ENCODE results near the gene VDAC2.
A peak's percentile ranks its signal among the peaks of the same experiment; 100 is the strongest.

The VDAC2 gene

GRCh38 chr10:75176046-75176445 is 34.5 kb upstream of the VDAC2 start:
- Histone ChIP-seq H3K36me3 (ENCODE audit: control insufficient read depth in 4 of 4, insufficient read depth in 4 of 4, low read length in 3 of 4) (peaks cover 5 to 16% (median 11%) of the 10 kb centered on the region in 4 experiments), H3K9me3 (ENCODE audit: control extremely low read depth in 1 of 5, control insufficient read depth in 4 of 5, insufficient read depth in 2 of 5, low read depth in 1 of 5, low read length in 4 of 5) (no peaks in the 10 kb centered on the region), H3K4me3 (ENCODE audit: control insufficient read depth in 1 of 7, extremely low read depth in 1 of 7, insufficient read depth in 4 of 7, low read depth in 2 of 7, low read length in 6 of 7) (no peak overlapping the region), H3K4me1 (ENCODE audit: control extremely low read depth in 1 of 4, control insufficient read depth in 4 of 4, insufficient read depth in 4 of 4, low read length in 3 of 4) (no peaks in the 10 kb centered on the region), H3K27me3 (replicated peaks in 2 of 5; ENCODE audit: control insufficient read depth in 4 of 5, insufficient read depth in 5 of 5, low read length in 4 of 5) (no peaks in the 10 kb centered on the region), H3K27ac (ENCODE audit: insufficient read depth in 1 of 2, low read depth in 1 of 2, low read length in 2 of 2, poor library complexity in 1 of 2, severe bottlenecking in 2 of 2) (no peak overlapping the region)
- CTCF ChIA-PET, result interaction anchor here (1.0 to 2.3 kb wide), 2 partner anchors 11 to 60 kb away, joined by 3 to 6 read pairs; partner anchors contain the start of gene COMTD1
- POLR2A ChIA-PET, result no interaction called here
- no peak for DNase-seq
- 98% methylated on average over 6 of the region's 6 CpGs for WGBS (ENCODE audit: insufficient coverage)

GRCh38 chr10:75176736-75177135 is 33.9 kb upstream of the VDAC2 start:
- Histone ChIP-seq H3K27me3 (replicated peaks in 2 of 5; ENCODE audit: control insufficient read depth in 4 of 5, insufficient read depth in 5 of 5, low read length in 4 of 5) (no peaks in the 10 kb centered on the region), H3K27ac (ENCODE audit: insufficient read depth in 1 of 2, low read depth in 1 of 2, low read length in 2 of 2, poor library complexity in 1 of 2, severe bottlenecking in 2 of 2) (no peak overlapping the region), H3K4me3 (ENCODE audit: control insufficient read depth in 1 of 7, extremely low read depth in 1 of 7, insufficient read depth in 4 of 7, low read depth in 2 of 7, low read length in 6 of 7) (no peak overlapping the region), H3K36me3 (ENCODE audit: control insufficient read depth in 4 of 4, insufficient read depth in 4 of 4, low read length in 3 of 4) (peaks cover 5 to 16% (median 11%) of the 10 kb centered on the region in 4 experiments), H3K4me1 (ENCODE audit: control extremely low read depth in 1 of 4, control insufficient read depth in 4 of 4, insufficient read depth in 4 of 4, low read length in 3 of 4) (no peaks in the 10 kb centered on the region), H3K9me3 (ENCODE audit: control extremely low read depth in 1 of 5, control insufficient read depth in 4 of 5, insufficient read depth in 2 of 5, low read depth in 1 of 5, low read length in 4 of 5) (no peaks in the 10 kb centered on the region)
- CTCF ChIA-PET, result interaction anchor here (1.0 to 2.3 kb wide), 2 partner anchors 10 to 59 kb away, joined by 3 to 6 read pairs; partner anchors contain the start of gene COMTD1
- 100% methylated on average over 1 of the region's 1 CpG for WGBS (ENCODE audit: insufficient coverage)
- POLR2A ChIA-PET, result no interaction called here
- DNase-seq, result no peak

GRCh38 chr10:75179657-75180177 is 30.9 kb upstream of the VDAC2 start:
- ChIA-PET CTCF (interaction anchor here (0.5 to 1.8 kb wide), 3 partner anchors 8 to 1124 kb away, joined by 3 read pairs; no protein-coding TSS in a partner anchor), POLR2A (no interaction called here)
- Histone ChIP-seq H3K36me3 (ENCODE audit: control insufficient read depth in 4 of 4, insufficient read depth in 4 of 4, low read length in 3 of 4) (peaks cover 2 to 19% (median 12%) of the 10 kb centered on the region in 4 experiments), H3K27me3 (replicated peaks in 2 of 5; ENCODE audit: control insufficient read depth in 4 of 5, insufficient read depth in 5 of 5, low read length in 4 of 5) (no peaks in the 10 kb centered on the region), H3K9me3 (ENCODE audit: control extremely low read depth in 1 of 5, control insufficient read depth in 4 of 5, insufficient read depth in 2 of 5, low read depth in 1 of 5, low read length in 4 of 5) (no peaks in the 10 kb centered on the region), H3K4me1 (ENCODE audit: control extremely low read depth in 1 of 4, control insufficient read depth in 4 of 4, insufficient read depth in 4 of 4, low read length in 3 of 4) (no peaks in the 10 kb centered on the region), H3K4me3 (ENCODE audit: control insufficient read depth in 1 of 7, extremely low read depth in 1 of 7, insufficient read depth in 4 of 7, low read depth in 2 of 7, low read length in 6 of 7) (no peak overlapping the region), H3K27ac (ENCODE audit: insufficient read depth in 1 of 2, low read depth in 1 of 2, low read length in 2 of 2, poor library complexity in 1 of 2, severe bottlenecking in 2 of 2) (no peak overlapping the region)
- WGBS (ENCODE audit: insufficient coverage), result 71% methylated on average over 1 of the region's 1 CpG
- DNase-seq, result no peak

GRCh38 chr10:75180592-75180991 is 30.0 kb upstream of the VDAC2 start:
- H3K9me3 ChIP-seq (ENCODE audit: control extremely low read depth in 1 of 5, control insufficient read depth in 4 of 5, insufficient read depth in 2 of 5, low read depth in 1 of 5, low read length in 4 of 5), result no peaks in the 10 kb centered on the region
- H3K27me3 ChIP-seq (replicated peaks in 2 of 5; ENCODE audit: control insufficient read depth in 4 of 5, insufficient read depth in 5 of 5, low read length in 4 of 5), result no peaks in the 10 kb centered on the region
- H3K4me1 ChIP-seq (ENCODE audit: control extremely low read depth in 1 of 4, control insufficient read depth in 4 of 4, insufficient read depth in 4 of 4, low read length in 3 of 4), result no peaks in the 10 kb centered on the region
- WGBS (ENCODE audit: insufficient coverage), result 100% methylated on average over 1 of the region's 2 CpGs
- DNase-seq, result no peak
- ChIA-PET CTCF (interaction anchor here (0.8 kb wide), 1 partner anchor 91 kb away, joined by 3 read pairs; no protein-coding TSS in a partner anchor), POLR2A (no interaction called here)
- no peak overlapping the region for H3K4me3 ChIP-seq (ENCODE audit: control insufficient read depth in 1 of 7, extremely low read depth in 1 of 7, insufficient read depth in 4 of 7, low read depth in 2 of 7, low read length in 6 of 7)
- H3K27ac ChIP-seq (ENCODE audit: insufficient read depth in 1 of 2, low read depth in 1 of 2, low read length in 2 of 2, poor library complexity in 1 of 2, severe bottlenecking in 2 of 2), result no peak overlapping the region
- H3K36me3 ChIP-seq (ENCODE audit: control insufficient read depth in 4 of 4, insufficient read depth in 4 of 4, low read length in 3 of 4), result peaks cover 2 to 22% (median 12%) of the 10 kb centered on the region in 4 experiments

GRCh38 chr10:75181073-75181472 is 29.5 kb upstream of the VDAC2 start:
- no peak for DNase-seq
- no CpG with 5 or more reads among the region's 1 CpG for WGBS (ENCODE audit: insufficient coverage)
- CTCF ChIA-PET, result interaction anchor here (0.8 to 2.4 kb wide), 3 partner anchors 8 to 91 kb away, joined by 3 to 9 read pairs (median 3); no protein-coding TSS in a partner anchor
- Histone ChIP-seq H3K9me3 (ENCODE audit: control extremely low read depth in 1 of 5, control insufficient read depth in 4 of 5, insufficient read depth in 2 of 5, low read depth in 1 of 5, low read length in 4 of 5) (no peaks in the 10 kb centered on the region), H3K27ac (ENCODE audit: insufficient read depth in 1 of 2, low read depth in 1 of 2, low read length in 2 of 2, poor library complexity in 1 of 2, severe bottlenecking in 2 of 2) (no peak overlapping the region), H3K4me3 (ENCODE audit: control insufficient read depth in 1 of 7, extremely low read depth in 1 of 7, insufficient read depth in 4 of 7, low read depth in 2 of 7, low read length in 6 of 7) (no peak overlapping the region), H3K36me3 (ENCODE audit: control insufficient read depth in 4 of 4, insufficient read depth in 4 of 4, low read length in 3 of 4) (peaks cover 2 to 18% (median 8%) of the 10 kb centered on the region in 4 experiments), H3K4me1 (ENCODE audit: control extremely low read depth in 1 of 4, control insufficient read depth in 4 of 4, insufficient read depth in 4 of 4, low read length in 3 of 4) (no peaks in the 10 kb centered on the region), H3K27me3 (replicated peaks in 2 of 5; ENCODE audit: control insufficient read depth in 4 of 5, insufficient read depth in 5 of 5, low read length in 4 of 5) (no peaks in the 10 kb centered on the region)
- POLR2A ChIA-PET, result no interaction called here

GRCh38 chr10:75186310-75186709 is 24.3 kb upstream of the VDAC2 start:
- POLR2A ChIA-PET, result no interaction called here
- H3K9me3 ChIP-seq (ENCODE audit: control extremely low read depth in 1 of 5, control insufficient read depth in 4 of 5, insufficient read depth in 2 of 5, low read depth in 1 of 5, low read length in 4 of 5), result no peaks in the 10 kb centered on the region
- 93% methylated on average over 4 of the region's 4 CpGs for WGBS (ENCODE audit: insufficient coverage)
- peaks cover 0 to 6% (median 1%) of the 10 kb centered on the region in 4 experiments for H3K36me3 ChIP-seq (ENCODE audit: control insufficient read depth in 4 of 4, insufficient read depth in 4 of 4, low read length in 3 of 4)
- no peaks in the 10 kb centered on the region for H3K27me3 ChIP-seq (replicated peaks in 2 of 5; ENCODE audit: control insufficient read depth in 4 of 5, insufficient read depth in 5 of 5, low read length in 4 of 5)
- DNase-seq, result no peak
- no peak overlapping the region for H3K27ac ChIP-seq (ENCODE audit: insufficient read depth in 1 of 2, low read depth in 1 of 2, low read length in 2 of 2, poor library complexity in 1 of 2, severe bottlenecking in 2 of 2)
- no peak overlapping the region for H3K4me3 ChIP-seq (ENCODE audit: control insufficient read depth in 1 of 7, extremely low read depth in 1 of 7, insufficient read depth in 4 of 7, low read depth in 2 of 7, low read length in 6 of 7)
- H3K4me1 ChIP-seq (ENCODE audit: control extremely low read depth in 1 of 4, control insufficient read depth in 4 of 4, insufficient read depth in 4 of 4, low read length in 3 of 4), result no peaks in the 10 kb centered on the region
- CTCF ChIA-PET, result interaction anchor here (0.7 to 6.6 kb wide), 8 partner anchors 9 to 74 kb away, joined by 3 to 46 read pairs (median 5); partner anchors contain the start of gene VDAC2

- DNase-seq, result peak; percentile 70 to 88 (median 83)
- ChIA-PET POLR2A (no interaction called here), CTCF (interaction anchor here (0.6 to 6.6 kb wide), 15 partner anchors 9 to 55 kb away, joined by 3 to 46 read pairs (median 5); partner anchors contain the start of gene VDAC2)
- H3K27ac ChIP-seq (ENCODE audit: insufficient read depth in 1 of 2, low read depth in 1 of 2, low read length in 2 of 2, poor library complexity in 1 of 2, severe bottlenecking in 2 of 2), result no peak overlapping the region
- H3K4me3 ChIP-seq (ENCODE audit: control insufficient read depth in 1 of 7, extremely low read depth in 1 of 7, insufficient read depth in 4 of 7, low read depth in 2 of 7, low read length in 6 of 7), result no peak overlapping the region
- no peaks in the 10 kb centered on the region for H3K4me1 ChIP-seq (ENCODE audit: control extremely low read depth in 1 of 4, control insufficient read depth in 4 of 4, insufficient read depth in 4 of 4, low read length in 3 of 4)
- WGBS (ENCODE audit: insufficient coverage), result no CpG with 5 or more reads among the region's 3 CpGs
- H3K27me3 ChIP-seq (replicated peaks in 2 of 5; ENCODE audit: control insufficient read depth in 4 of 5, insufficient read depth in 5 of 5, low read length in 4 of 5), result no peaks in the 10 kb centered on the region
- H3K36me3 ChIP-seq (ENCODE audit: control insufficient read depth in 4 of 4, insufficient read depth in 4 of 4, low read length in 3 of 4), result peaks cover 0 to 4% (median 0%) of the 10 kb centered on the region in 4 experiments
- H3K9me3 ChIP-seq (ENCODE audit: control extremely low read depth in 1 of 5, control insufficient read depth in 4 of 5, insufficient read depth in 2 of 5, low read depth in 1 of 5, low read length in 4 of 5), result no peaks in the 10 kb centered on the region
Measured at GRCh38 chr10:75187961-75188426, 22.6 kb upstream of the VDAC2 start.
